ENCODE data around the gene SETDB2. TPM values are rescaled to one million over a fixed set of nuclear protein-coding genes. Genes with fewer than 3 reads are reported as not detected.

The SETDB2 gene
- total and polyA plus RNA-seq, 10 of the 15 experiments (the other 5 are each of a cell fraction or from before 2014, with no cell fraction given), result 1.2 to 10.0 (median 7.4) TPM

DNA sequence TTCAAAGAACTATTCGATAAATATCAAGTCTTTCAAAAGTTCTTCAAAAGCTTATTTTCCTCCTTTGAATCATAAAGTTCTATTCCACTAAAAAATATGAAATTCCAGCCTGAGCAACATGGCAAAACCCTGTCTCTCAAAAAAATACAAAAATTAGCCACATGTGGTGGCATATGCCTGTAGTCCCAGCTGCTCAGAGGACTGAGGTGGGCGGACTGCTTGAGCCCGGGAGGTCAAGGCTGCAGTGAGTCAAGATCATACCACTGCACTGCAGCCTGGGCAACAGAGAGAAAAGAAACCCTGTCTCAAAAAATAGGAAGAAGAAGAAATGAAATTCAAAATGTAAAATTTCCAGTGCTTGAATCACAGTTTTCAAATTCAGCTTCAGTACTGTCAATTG is 24.8 kb upstream of the SETDB2 start:
- ChIA-PET POLR2A (interaction anchor here (0.9 kb wide), 1 partner anchor 21 kb away, joined by 6 read pairs; no protein-coding TSS in a partner anchor), SMC1A (ENCODE audit: uncharacterized antibody, unreplicated experiment) (interaction anchor here (1.4 kb wide), 2 partner anchors 18 to 188 kb away, joined by 3 to 7 read pairs; no protein-coding TSS in a partner anchor), CTCF (interaction anchor here (1.9 kb wide), 1 partner anchor 188 kb away, joined by 12 read pairs; no protein-coding TSS in a partner anchor), RAD21 (ENCODE audit: unreplicated experiment) (interaction anchor here (1.4 kb wide), 1 partner anchor 188 kb away, joined by 7 read pairs; no protein-coding TSS in a partner anchor)
- no peak for FAIRE-seq
- Histone ChIP-seq H3K79me2 (ENCODE audit: control insufficient read depth, insufficient read depth, low read length) (no peaks in the 10 kb centered on the region), H4K20me1 (ENCODE audit: control insufficient read depth, insufficient read depth) (no peaks in the 10 kb centered on the region), H3K27ac (ENCODE audit: control insufficient read depth, insufficient read depth) (no peak overlapping the region), H2AFZ (ENCODE audit: control insufficient read depth, low read depth, low read length) (no peak overlapping the region), H3K9me3 (replicated peaks; ENCODE audit: control insufficient read depth, insufficient read depth, low read length) (no peaks in the 10 kb centered on the region), H3K4me2 (ENCODE audit: control insufficient read depth, insufficient read depth) (no peak overlapping the region), H3K27me3 (replicated peaks in 1 of 2; ENCODE audit: control insufficient read depth in 2 of 2, insufficient read depth in 2 of 2, low read length in 1 of 2) (no peaks in the 10 kb centered on the region), H3K4me1 (ENCODE audit: control insufficient read depth, insufficient read depth, low read length) (no peaks in the 10 kb centered on the region), H3K4me3 (no peak overlapping the region), H3K36me3 (ENCODE audit: control insufficient read depth in 2 of 2, insufficient read depth in 2 of 2, low read length in 1 of 2) (no peaks in the 10 kb centered on the region), H3K9ac (ENCODE audit: control insufficient read depth, insufficient read depth, low read length) (no peak overlapping the region)
- intact Hi-C loops (cut with micrococcal nuclease; ENCODE audit: unreplicated experiment), result no loop called here
- BruUV-seq (replicated peaks), result no TSS peak
- no peak for DNase-seq (ENCODE audit: low read depth, low spot score)
- no peak for ATAC-seq
- 100% methylated on average over 3 of the region's 3 CpGs for WGBS (ENCODE audit: insufficient coverage, insufficient replicate concordance, low lambda C conversion rate, missing lambda C conversion rate)
- in situ Hi-C loops (cut with MboI), result no loop called here
- TF ChIP-seq IRF4 (IDR thresholded peaks at IDR 0.05; ENCODE audit: low read depth, low read length) (no peak), ZSCAN29 (IDR thresholded peaks at IDR 0.05) (no peak), SIN3A (IDR thresholded peaks at IDR 0.05; ENCODE audit: low read depth, low read length) (no peak), MXI1 (IDR thresholded peaks at IDR 0.05; ENCODE audit: low read depth, low read length) (no peak), YY1 (IDR thresholded peaks at IDR 0.05; ENCODE audit: low read depth, low read length) (no peak), DPF2 (IDR thresholded peaks at IDR 0.05) (no peak), CBFB (IDR thresholded peaks at IDR 0.05; ENCODE audit: low read depth) (no peak), TAF1 (IDR thresholded peaks at IDR 0.05; ENCODE audit: borderline replicate concordance, low read depth, low read length) (no peak), JUND (IDR thresholded peaks at IDR 0.05; ENCODE audit: low read depth, low read length) (no peak), CHD4 (IDR thresholded peaks at IDR 0.05) (no peak), TARDBP (IDR thresholded peaks at IDR 0.05; ENCODE audit: borderline replicate concordance) (no peak)
- TF ChIP-seq, protein P1, sequence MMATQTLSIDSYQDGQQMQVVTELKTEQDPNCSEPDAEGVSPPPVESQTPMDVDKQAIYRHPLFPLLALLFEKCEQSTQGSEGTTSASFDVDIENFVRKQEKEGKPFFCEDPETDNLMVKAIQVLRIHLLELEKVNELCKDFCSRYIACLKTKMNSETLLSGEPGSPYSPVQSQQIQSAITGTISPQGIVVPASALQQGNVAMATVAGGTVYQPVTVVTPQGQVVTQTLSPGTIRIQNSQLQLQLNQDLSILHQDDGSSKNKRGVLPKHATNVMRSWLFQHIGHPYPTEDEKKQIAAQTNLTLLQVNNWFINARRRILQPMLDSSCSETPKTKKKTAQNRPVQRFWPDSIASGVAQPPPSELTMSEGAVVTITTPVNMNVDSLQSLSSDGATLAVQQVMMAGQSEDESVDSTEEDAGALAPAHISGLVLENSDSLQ (IDR thresholded peaks at IDR 0.05), result no peak

All from GM12878 (cell line).